ENCODE measurements around the gene CPEB4. TPM values are rescaled to one million over a fixed set of nuclear protein-coding genes. Genes with fewer than 3 reads are reported as not detected.

Gene CPEB4
- total and polyA plus RNA-seq, 2 donors (not counting 3 experiments of a cell fraction or from before 2014, with no cell fraction given), result 11.3 to 16.4 TPM

- no peaks in the 10 kb centered on the region for H3K4me1 ChIP-seq (ENCODE audit: control insufficient read depth, extremely low read depth, insufficient read depth, low read length)
- no TSS peak for BruUV-seq (replicated peaks)
- no peaks in the 10 kb centered on the region for H3K36me3 ChIP-seq (ENCODE audit: control insufficient read depth in 2 of 2, extremely low read depth in 1 of 2, insufficient read depth in 2 of 2, low read length in 2 of 2)
- intact Hi-C loops (cut with micrococcal nuclease) (no loop called here), dilution Hi-C loops (cut with MboI; ENCODE audit: extremely low pct_ligation_motif_present, low sequenced_read_pairs) (no loop called here)
- H4K20me1 ChIP-seq (replicated peaks; ENCODE audit: control insufficient read depth, extremely low read depth, insufficient read depth, low read length), result no peaks in the 10 kb centered on the region
- peak overlapping the region; percentile 43 for H2AFZ ChIP-seq (ENCODE audit: low read depth, low read length)
- no peak for TF ChIP-seq MYC (IDR thresholded peaks at IDR 0.05; ENCODE audit: low read depth, low read length)
- no peaks in the 10 kb centered on the region for H3K9me1 ChIP-seq (replicated peaks; ENCODE audit: control insufficient read depth, extremely low read depth, insufficient read depth, low read length)
- H3K9ac ChIP-seq (replicated peaks; ENCODE audit: extremely low read depth, insufficient read depth, low read length), result no peak overlapping the region
- ChIA-PET POLR2A (no interaction called here), CTCF (no interaction called here)
- FAIRE-seq (no peak), DNase-seq (ENCODE audit: low read depth, low spot score) (no peak)
- no peaks in the 10 kb centered on the region for H3K9me3 ChIP-seq (replicated peaks; ENCODE audit: control insufficient read depth, insufficient read depth, low read length)
- no peaks in the 10 kb centered on the region for H3K79me2 ChIP-seq (ENCODE audit: control insufficient read depth, insufficient read depth, low read length)
- H3K4me3 ChIP-seq (replicated peaks in 1 of 3; ENCODE audit: insufficient read depth in 1 of 3, low read depth in 1 of 3, low read length in 3 of 3), result no peak overlapping the region
- no peak overlapping the region for H3K4me2 ChIP-seq (ENCODE audit: insufficient read depth, low read length)
- no peaks in the 10 kb centered on the region for H3K27me3 ChIP-seq (ENCODE audit: control insufficient read depth in 2 of 2, insufficient read depth in 2 of 2, low read length in 2 of 2)
- H3K27ac ChIP-seq (ENCODE audit: insufficient read depth, low read depth, low read length), result no peak overlapping the region
Observed at GRCh38 chr5:173869316-173869715, 18.8 kb upstream of the CPEB4 start.

- no peaks in the 10 kb centered on the region for H4K20me1 ChIP-seq (replicated peaks; ENCODE audit: control insufficient read depth, extremely low read depth, insufficient read depth, low read length)
- DNase-seq (ENCODE audit: low read depth, low spot score), result no peak
- H3K9me3 ChIP-seq (replicated peaks; ENCODE audit: control insufficient read depth, insufficient read depth, low read length), result no peaks in the 10 kb centered on the region
- no peaks in the 10 kb centered on the region for H3K9me1 ChIP-seq (replicated peaks; ENCODE audit: control insufficient read depth, extremely low read depth, insufficient read depth, low read length)
- H3K9ac ChIP-seq (replicated peaks; ENCODE audit: extremely low read depth, insufficient read depth, low read length), result no peak overlapping the region
- H3K4me1 ChIP-seq (ENCODE audit: control insufficient read depth, extremely low read depth, insufficient read depth, low read length), result no peaks in the 10 kb centered on the region
- dilution Hi-C loops (cut with MboI; ENCODE audit: extremely low pct_ligation_motif_present, low sequenced_read_pairs), result no loop called here
- H3K27me3 ChIP-seq (ENCODE audit: control insufficient read depth in 2 of 2, insufficient read depth in 2 of 2, low read length in 2 of 2), result no peaks in the 10 kb centered on the region
- no peak for FAIRE-seq
- H3K4me2 ChIP-seq (ENCODE audit: insufficient read depth, low read length), result no peak overlapping the region
- peak overlapping the region; percentile 13 for H2AFZ ChIP-seq (ENCODE audit: low read depth, low read length)
- ChIA-PET POLR2A (no interaction called here), CTCF (interaction anchor here (1.1 to 2.1 kb wide), 3 partner anchors 13 to 86 kb away, joined by 3 to 6 read pairs (median 3); no protein-coding TSS in a partner anchor)
- H3K27ac ChIP-seq (ENCODE audit: insufficient read depth, low read depth, low read length), result no peak overlapping the region
- BruUV-seq (replicated peaks), result no TSS peak
- no peaks in the 10 kb centered on the region for H3K79me2 ChIP-seq (ENCODE audit: control insufficient read depth, insufficient read depth, low read length)
- intact Hi-C loops (cut with micrococcal nuclease), result no loop called here
- TF ChIP-seq POLR2A (IDR thresholded peaks at IDR 0.05; ENCODE audit: low read depth, low read length) (no peak), CTCF (IDR thresholded peaks at IDR 0.05; ENCODE audit: extremely low read depth in 1 of 2, insufficient read depth in 1 of 2, low read depth in 1 of 2, low read length in 2 of 2) (no peak), EZH2 (IDR thresholded peaks at IDR 0.05; ENCODE audit: borderline replicate concordance, low read depth, low read length, severe bottlenecking) (no peak), JUN (IDR thresholded peaks at IDR 0.05; ENCODE audit: borderline replicate concordance, insufficient read depth, insufficient read length, low read depth) (no peak), MYC (IDR thresholded peaks at IDR 0.05; ENCODE audit: low read depth, low read length) (no peak), MAX (IDR thresholded peaks at IDR 0.05; ENCODE audit: insufficient read depth, insufficient read length) (no peak), GATA2 (IDR thresholded peaks at IDR 0.05; ENCODE audit: insufficient read depth, insufficient read length, low read depth, low read length) (no peak), FOS (IDR thresholded peaks at IDR 0.05; ENCODE audit: borderline replicate concordance, insufficient read depth, low read length) (no peak), POLR2AphosphoS5 (IDR thresholded peaks at IDR 0.05; ENCODE audit: insufficient read depth, low read depth, low read length) (no peak)
- no peak overlapping the region for H3K4me3 ChIP-seq (replicated peaks in 1 of 3; ENCODE audit: insufficient read depth in 1 of 3, low read depth in 1 of 3, low read length in 3 of 3)
- no peaks in the 10 kb centered on the region for H3K36me3 ChIP-seq (ENCODE audit: control insufficient read depth in 2 of 2, extremely low read depth in 1 of 2, insufficient read depth in 2 of 2, low read length in 2 of 2)
Observed at GRCh38 chr5:173872957-173873305, 15.2 kb upstream of the CPEB4 start.

All from endothelial cell of umbilical vein (primary cell).